Right lobe of liver (tissue), 4 donors: ENCODE measurements around the gene IER5.

Experiments used
- POLR2A ChIP-seq: fragments of 450-650 bp; IDR thresholded peaks from one replicate; pipeline ENCODE4 v1.6.1; 2017; ENCODE audit warnings: antibody characterized with exemption, mild to moderate bottlenecking
- TF ChIP-seq, protein P1 (sequence below), 4 donors: fragments of 200-600 bp in 3 of 4; fragments of 450-650 bp in 1 of 4; IDR thresholded peaks; one replicate each; pipeline versions ENCODE4 v1.5.1 to v1.8.0; 2016 to 2022; ENCODE audit warnings: antibody characterized with exemption in 4 of 4, mild to moderate bottlenecking in 2 of 4
- donor health status: DM: no; HTN: no; CAD: no.
- donor health status: DM: no; HTN: no; CAD: no.
- donor health status: DM: no; HTN: yes; CAD: no.

DNA sequence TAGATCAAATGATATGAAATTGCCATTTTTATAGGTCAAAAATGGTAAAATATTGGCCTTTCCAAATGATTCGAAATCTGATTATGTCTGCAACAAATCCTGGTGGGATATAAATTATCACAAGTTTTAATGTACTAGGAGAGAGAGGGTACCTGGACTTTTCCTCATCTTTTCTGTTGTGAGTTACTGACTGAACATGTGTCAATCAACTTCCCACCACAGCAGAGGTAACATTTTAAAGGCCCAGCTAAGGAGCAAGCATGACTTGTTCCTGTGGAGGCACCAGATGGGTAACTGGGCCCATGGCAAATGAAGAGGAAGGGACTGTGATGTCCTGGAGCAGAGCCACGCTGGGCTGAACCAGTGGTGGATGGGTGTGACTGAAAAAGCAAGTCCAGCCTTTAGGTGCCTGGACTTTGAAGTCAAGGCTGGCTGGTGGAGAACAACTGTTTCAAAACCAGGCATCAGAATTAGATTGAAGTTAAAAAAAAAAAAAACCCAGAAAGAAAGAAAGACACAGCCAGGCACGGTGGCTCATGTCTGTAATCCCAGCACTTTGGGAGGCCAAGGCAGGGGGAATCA lies 48.1 kb upstream of the IER5 start:
- TF ChIP-seq POLR2A = no peak
- TF ChIP-seq, protein P1, sequence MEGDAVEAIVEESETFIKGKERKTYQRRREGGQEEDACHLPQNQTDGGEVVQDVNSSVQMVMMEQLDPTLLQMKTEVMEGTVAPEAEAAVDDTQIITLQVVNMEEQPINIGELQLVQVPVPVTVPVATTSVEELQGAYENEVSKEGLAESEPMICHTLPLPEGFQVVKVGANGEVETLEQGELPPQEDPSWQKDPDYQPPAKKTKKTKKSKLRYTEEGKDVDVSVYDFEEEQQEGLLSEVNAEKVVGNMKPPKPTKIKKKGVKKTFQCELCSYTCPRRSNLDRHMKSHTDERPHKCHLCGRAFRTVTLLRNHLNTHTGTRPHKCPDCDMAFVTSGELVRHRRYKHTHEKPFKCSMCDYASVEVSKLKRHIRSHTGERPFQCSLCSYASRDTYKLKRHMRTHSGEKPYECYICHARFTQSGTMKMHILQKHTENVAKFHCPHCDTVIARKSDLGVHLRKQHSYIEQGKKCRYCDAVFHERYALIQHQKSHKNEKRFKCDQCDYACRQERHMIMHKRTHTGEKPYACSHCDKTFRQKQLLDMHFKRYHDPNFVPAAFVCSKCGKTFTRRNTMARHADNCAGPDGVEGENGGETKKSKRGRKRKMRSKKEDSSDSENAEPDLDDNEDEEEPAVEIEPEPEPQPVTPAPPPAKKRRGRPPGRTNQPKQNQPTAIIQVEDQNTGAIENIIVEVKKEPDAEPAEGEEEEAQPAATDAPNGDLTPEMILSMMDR (IDR thresholded peaks at IDR 0.05) = no peak
